ENCODE results near the gene GNA14. TPM values are rescaled to one million over a fixed set of nuclear protein-coding genes. Genes with fewer than 3 reads are reported as not detected.
"Not testable (repeated sequence)": the region's sequence is repeated elsewhere in the genome, so short reads cannot be mapped to it uniquely, and the experiment has no call there.

Gene GNA14
- total RNA-seq, 8 experiments from 2014 or later: 0.16 to 0.79 (median 0.46) TPM; not detected in 1

DNA sequence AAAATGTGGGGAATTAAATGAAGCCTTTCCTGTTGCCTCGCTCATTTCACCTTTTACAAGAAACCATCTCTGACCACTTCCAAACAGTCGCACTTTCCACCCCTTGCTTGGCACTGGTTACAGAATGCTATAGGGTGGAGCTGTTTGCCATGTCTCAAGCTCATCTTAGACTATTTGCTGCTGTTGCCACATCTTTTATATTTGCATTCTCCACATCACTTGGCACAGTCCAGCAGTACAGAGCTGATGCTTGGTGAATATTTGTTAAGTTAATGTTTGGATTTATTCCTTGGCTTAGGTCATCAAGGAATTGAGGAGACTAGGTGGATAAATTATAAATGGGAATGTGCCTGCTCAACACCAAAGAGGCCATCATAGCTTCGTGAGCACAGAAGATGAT is 53.2 kb downstream of the GNA14 start:
- in situ Hi-C loops (cut with MboI; ENCODE audit: low pct_unique_long_range_greater_than_20kb in 2 of 9, low sequenced_read_pairs in 9 of 9, unreplicated experiment in 9 of 9): no loop called here
- ATAC-seq (replicated peaks in 6 of 8): peak in 3 of 8 experiments; percentile 26 to 34 (median 30)
- H3K4me1 ChIP-seq (replicated peaks in 1 of 2): no peaks in the 10 kb centered on the region
- no peak overlapping the region for H3K4me3 ChIP-seq
- no peak overlapping the region for H3K27ac ChIP-seq
- WGBS, 10 experiments: 17 to 100% (median 78%) methylated on average over 1 to 3 of the region's 3 CpGs; no CpG with 5 or more reads in 2 of the 10 experiments

DNA sequence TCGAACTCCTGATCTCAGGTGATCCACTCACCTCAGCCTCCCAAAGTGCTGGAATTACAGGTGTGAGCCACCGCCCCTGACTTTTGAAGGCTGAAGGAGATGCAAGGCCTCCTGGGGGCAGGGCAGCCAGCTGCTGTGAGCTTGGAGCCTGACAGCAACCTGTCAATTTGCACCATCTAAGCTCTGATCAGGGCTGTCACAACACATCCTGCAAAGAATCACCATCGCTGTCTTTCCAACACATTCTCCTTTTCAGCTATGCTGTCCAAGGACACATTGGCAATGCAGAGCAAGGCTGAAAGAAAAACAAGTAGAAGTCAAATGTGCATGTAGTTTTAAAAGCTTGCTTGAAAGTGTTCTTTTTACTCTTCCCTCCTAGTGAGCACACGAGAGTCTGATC is 54.6 kb downstream of the GNA14 start:
- ATAC-seq (replicated peaks in 6 of 8): no peak
- 20 to 94% (median 77%) methylated on average over 1 to 4 of the region's 4 CpGs; no CpG with 5 or more reads in 2 of the 10 experiments for WGBS, 10 experiments
- no peak overlapping the region for H3K27ac ChIP-seq
- H3K4me1 ChIP-seq (replicated peaks in 1 of 2): no peaks in the 10 kb centered on the region
- no peak overlapping the region for H3K4me3 ChIP-seq
- in situ Hi-C loops (cut with MboI; ENCODE audit: low pct_unique_long_range_greater_than_20kb in 2 of 9, low sequenced_read_pairs in 9 of 9, unreplicated experiment in 9 of 9): no loop called here

DNA sequence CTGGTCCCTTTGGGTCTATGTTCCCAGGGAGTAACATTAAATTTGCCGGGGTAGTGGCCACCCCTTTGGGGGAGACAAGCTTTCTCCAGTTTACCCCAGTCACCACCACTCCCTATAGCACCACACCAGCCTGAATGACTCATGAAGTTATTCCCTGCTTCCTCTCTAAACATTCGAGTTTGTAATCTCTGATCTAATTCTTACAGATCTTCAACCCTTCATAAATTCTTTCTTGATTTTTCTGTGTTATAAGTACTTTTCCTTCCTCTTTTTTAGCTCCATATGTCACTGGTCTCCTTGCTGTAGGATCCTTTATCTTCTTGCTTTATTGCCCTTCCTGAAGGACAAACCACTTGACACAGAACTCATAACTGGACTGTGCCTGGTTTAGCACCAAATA is 55.6 kb downstream of the GNA14 start:
- Histone ChIP-seq H3K27ac (no peak overlapping the region), H3K4me3 (no peak overlapping the region), H3K4me1 (replicated peaks in 1 of 2) (no peaks in the 10 kb centered on the region)
- ATAC-seq (replicated peaks in 6 of 8): no peak
- 0 to 94% (median 69%) methylated on average over 1 to 2 of the region's 2 CpGs for whole genome bisulfite sequencing, 10 experiments
- in situ Hi-C loops (cut with MboI; ENCODE audit: low pct_unique_long_range_greater_than_20kb in 2 of 9, low sequenced_read_pairs in 9 of 9, unreplicated experiment in 9 of 9): no loop called here

DNA sequence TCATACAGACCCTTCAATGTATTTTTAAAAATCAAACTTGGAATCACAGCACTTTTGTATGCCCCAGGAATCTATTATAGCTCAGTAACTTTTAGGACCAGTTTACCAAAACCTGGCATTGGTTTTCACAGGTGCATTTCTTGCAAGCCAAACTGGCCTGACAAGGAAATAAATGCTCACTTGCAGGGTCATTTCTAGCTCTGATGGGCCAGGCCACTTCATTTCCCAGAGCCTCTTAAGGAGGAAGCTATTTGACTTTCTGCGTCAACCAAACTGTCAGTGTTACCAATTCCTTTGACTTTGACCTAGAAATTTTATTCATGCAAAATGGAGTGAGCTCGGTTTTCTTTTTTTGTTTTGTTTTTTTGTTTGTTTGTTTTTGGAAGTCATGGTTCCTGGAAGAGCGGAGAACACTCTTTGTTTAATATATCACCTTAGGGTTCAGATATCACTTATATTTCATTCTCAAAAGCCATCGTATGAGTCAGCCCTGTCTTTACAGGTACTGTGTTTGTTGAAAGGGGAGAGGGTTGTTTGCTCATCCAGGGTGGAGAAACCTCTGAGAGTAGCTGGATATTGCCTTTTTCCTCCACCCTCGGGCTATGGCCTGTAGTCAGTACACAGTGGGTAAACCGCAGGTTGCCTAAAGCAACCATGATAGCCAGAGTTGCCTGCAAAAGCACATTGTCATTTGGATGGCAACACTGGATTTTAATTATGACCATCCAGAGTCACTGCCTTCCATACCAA is 58.9 kb downstream of the GNA14 start:
- H3K27ac ChIP-seq: no peak overlapping the region
- H3K4me1 ChIP-seq (replicated peaks in 1 of 2): peaks cover 0 to 6% of the 10 kb centered on the region in 2 donors
- WGBS, 10 experiments: 43 to 83% (median 64%) methylated on average over 2 to 6 of the region's 6 CpGs
- in situ Hi-C loops (cut with MboI; ENCODE audit: low pct_unique_long_range_greater_than_20kb in 2 of 9, low sequenced_read_pairs in 9 of 9, unreplicated experiment in 9 of 9): no loop called here
- ATAC-seq (replicated peaks in 6 of 8): peak in 1 of 8 experiments; percentile 43
- no peak overlapping the region for H3K4me3 ChIP-seq

DNA sequence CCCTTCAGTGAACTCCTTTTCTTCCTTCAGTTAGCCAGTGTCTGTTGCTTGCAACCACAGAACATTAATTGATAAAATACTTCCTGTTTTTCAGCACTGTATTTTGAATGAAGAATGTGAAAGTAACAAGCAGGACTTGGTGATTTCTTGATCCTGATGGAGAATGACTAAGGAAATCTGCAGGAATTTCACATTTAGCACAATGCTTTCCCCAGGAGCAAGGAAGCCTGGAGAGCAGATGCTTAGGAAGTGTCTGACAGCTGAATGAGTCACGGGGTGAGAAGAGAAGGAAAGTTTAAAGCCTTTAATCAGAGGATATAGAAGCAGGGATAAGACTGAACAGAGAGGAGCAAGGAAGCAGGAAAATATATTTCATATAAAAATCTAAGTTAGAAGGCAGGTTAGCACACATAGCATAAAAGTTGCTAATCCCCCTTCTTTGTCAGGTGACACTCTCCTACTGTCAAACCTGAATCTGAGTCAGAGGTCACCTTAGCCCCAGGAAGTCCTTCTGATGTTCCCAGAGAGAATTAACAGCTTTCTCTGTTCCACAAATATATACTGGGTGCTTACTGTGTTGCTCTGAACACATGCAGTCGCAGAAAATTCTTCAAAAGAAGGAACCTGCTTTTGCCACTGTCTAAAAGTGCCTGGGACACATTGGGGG is 59.7 kb downstream of the GNA14 start:
- peak in 5 of 8 experiments; percentile 41 to 93 (median 80) for ATAC-seq (replicated peaks in 6 of 8)
- Histone ChIP-seq H3K27ac (no peak overlapping the region), H3K4me1 (replicated peaks in 1 of 2) (peaks cover 0 to 6% of the 10 kb centered on the region in 2 donors), H3K4me3 (no peak overlapping the region)
- in situ Hi-C loops (cut with MboI; ENCODE audit: low pct_unique_long_range_greater_than_20kb in 2 of 9, low sequenced_read_pairs in 9 of 9, unreplicated experiment in 9 of 9): no loop called here
- WGBS, 10 experiments: 0 to 100% (median 38%) methylated on average over 1 to 2 of the region's 2 CpGs; no CpG with 5 or more reads in 1 of the 10 experiments

DNA sequence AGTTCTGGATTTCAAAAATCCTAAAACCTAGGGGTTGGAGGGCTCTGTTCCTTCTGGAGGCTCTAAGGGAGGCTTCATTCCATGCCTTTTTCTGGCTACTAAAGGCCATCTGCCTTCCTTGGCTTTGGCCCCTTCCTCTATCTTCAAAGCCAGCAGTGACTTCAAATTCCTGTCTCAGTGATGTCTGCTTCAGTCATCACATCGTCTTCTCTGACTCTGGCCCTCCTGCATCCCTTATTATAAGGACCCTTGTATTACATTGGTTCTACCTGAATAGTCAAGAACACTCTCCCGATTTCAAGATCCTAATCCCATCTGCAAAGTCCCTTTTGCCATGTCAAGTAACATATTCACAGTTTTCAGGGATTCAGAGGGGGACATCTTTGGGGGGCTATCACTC is 60.3 kb downstream of the GNA14 start:
- H3K4me1 ChIP-seq (replicated peaks in 1 of 2): peaks cover 0 to 6% of the 10 kb centered on the region in 2 donors
- 0 to 86% (median 67%) methylated on average over 1 to 2 of the region's 2 CpGs; no CpG with 5 or more reads in 3 of the 10 experiments for WGBS, 10 experiments
- ATAC-seq (replicated peaks in 6 of 8): no peak
- H3K27ac ChIP-seq: no peak overlapping the region
- in situ Hi-C loops (cut with MboI; ENCODE audit: low pct_unique_long_range_greater_than_20kb in 2 of 9, low sequenced_read_pairs in 9 of 9, unreplicated experiment in 9 of 9): no loop called here
- H3K4me3 ChIP-seq: no peak overlapping the region

DNA sequence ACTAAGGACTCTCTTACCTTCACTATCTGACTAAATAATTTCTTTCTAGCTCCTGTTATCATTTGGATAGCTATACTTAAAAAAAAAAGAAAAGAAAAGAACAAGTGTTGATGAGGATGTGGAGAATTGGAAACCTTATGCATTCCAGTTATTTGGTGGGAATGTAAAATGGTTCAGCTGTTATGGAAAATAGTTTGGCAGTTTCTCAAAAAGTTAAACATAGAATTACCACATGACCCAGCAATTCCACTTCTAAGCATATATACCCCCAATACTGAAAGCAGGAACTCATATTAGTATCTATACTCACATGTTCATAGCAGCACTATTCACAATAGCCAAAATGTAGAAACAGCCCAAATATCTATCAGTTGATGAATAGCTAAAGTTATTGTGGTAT is 61.1 kb downstream of the GNA14 start:
- no peak overlapping the region for H3K4me3 ChIP-seq
- in situ Hi-C loops (cut with MboI; ENCODE audit: low pct_unique_long_range_greater_than_20kb in 2 of 9, low sequenced_read_pairs in 9 of 9, unreplicated experiment in 9 of 9): no loop called here
- peaks cover 0 to 6% of the 10 kb centered on the region in 2 donors for H3K4me1 ChIP-seq (replicated peaks in 1 of 2)
- no peak for ATAC-seq (replicated peaks in 6 of 8)
- no peak overlapping the region for H3K27ac ChIP-seq

DNA sequence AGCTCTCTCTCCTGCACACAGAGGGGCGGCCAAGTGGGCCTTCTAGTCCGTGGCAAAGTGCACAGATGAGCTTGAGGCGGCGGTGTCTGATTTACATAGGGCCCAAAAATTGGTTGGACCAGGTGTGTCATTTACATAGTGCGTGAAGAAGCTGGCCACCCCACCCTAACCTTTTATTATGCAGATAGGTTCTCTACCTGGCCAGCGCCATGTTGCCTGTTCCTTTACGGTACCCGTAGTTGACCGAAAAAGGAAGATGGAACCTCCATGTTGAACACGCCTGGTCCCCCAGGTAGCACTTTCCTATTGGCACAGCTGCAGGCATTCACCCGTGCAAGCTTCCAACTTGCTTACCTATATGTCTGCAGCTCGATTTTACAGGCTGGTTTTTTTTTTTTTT is 61.5 kb downstream of the GNA14 start:
- in situ Hi-C loops (cut with MboI; ENCODE audit: low pct_unique_long_range_greater_than_20kb in 2 of 9, low sequenced_read_pairs in 9 of 9, unreplicated experiment in 9 of 9): no loop called here
- 57 to 100% (median 82%) methylated on average over 1 to 11 of the region's 12 CpGs for WGBS, 10 experiments
- peaks cover 0 to 6% of the 10 kb centered on the region in 2 donors for H3K4me1 ChIP-seq (replicated peaks in 1 of 2)
- H3K27ac ChIP-seq: no peak overlapping the region
- no peak overlapping the region for H3K4me3 ChIP-seq
- ATAC-seq (replicated peaks in 6 of 8): no peak

DNA sequence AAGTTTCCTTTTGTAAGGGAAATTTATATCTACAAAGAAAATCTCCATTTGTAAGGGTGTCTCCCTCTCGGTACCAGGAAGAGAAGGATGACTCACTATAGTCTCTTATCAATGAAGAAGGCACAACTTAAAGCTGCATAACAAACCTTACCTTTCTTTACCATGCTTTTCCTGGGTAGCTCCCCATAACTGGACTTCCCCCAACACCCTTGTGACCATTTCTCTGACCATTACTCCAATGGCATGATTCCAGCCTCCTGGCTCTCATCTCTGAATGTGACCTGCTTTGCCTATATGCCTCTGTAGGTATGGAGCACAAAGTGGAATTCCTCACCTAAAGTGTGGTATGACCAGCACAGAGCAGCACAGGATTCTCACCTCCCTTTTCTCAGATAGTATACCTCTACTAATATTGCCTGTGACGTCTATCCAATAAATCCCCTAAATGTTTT is 62.8 kb downstream of the GNA14 start:
- Histone ChIP-seq H3K4me1 (replicated peaks in 1 of 2) (peaks cover 0 to 6% of the 10 kb centered on the region in 2 donors), H3K4me3 (no peak overlapping the region), H3K27ac (peak overlapping the region in 1 of 2 donors; percentile 49)
- in situ Hi-C loops (cut with MboI; ENCODE audit: low pct_unique_long_range_greater_than_20kb in 2 of 9, low sequenced_read_pairs in 9 of 9, unreplicated experiment in 9 of 9): no loop called here
- WGBS, 10 experiments: 0 to 83% (median 45%) methylated on average over 1 to 2 of the region's 2 CpGs; no CpG with 5 or more reads in 1 of the 10 experiments
- peak in 5 of 8 experiments; percentile 33 to 54 (median 41) for ATAC-seq (replicated peaks in 6 of 8)

DNA sequence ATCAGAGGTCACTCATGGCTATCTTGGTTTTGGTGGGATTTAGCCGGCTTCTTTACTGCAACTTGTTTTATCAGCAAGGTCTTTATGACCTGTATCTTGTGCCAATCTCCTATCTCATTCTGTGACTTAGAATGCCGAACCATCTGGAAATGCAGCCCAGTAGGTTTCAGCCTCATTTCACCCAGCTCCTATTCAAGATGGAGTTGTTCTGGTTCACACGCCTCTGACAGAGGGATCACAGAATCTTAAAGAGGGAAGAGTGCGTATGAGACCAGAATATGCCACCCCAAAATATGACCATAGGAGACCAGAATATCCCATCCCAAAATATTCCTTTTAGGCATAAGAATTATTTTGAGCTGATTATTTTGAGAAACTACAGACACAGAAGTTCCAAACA is 63.2 kb downstream of the GNA14 start:
- in situ Hi-C loops (cut with MboI; ENCODE audit: low pct_unique_long_range_greater_than_20kb in 2 of 9, low sequenced_read_pairs in 9 of 9, unreplicated experiment in 9 of 9); H3K4me1 ChIP-seq (replicated peaks in 1 of 2); H3K4me3 ChIP-seq; ATAC-seq (replicated peaks in 6 of 8): not testable (repeated sequence)
- WGBS, 10 experiments: 60 to 100% (median 74%) methylated on average over 1 to 4 of the region's 4 CpGs; no CpG with 5 or more reads in 4 of the 10 experiments
- H3K27ac ChIP-seq: peak overlapping the region in 1 of 2 donors; percentile 49

DNA sequence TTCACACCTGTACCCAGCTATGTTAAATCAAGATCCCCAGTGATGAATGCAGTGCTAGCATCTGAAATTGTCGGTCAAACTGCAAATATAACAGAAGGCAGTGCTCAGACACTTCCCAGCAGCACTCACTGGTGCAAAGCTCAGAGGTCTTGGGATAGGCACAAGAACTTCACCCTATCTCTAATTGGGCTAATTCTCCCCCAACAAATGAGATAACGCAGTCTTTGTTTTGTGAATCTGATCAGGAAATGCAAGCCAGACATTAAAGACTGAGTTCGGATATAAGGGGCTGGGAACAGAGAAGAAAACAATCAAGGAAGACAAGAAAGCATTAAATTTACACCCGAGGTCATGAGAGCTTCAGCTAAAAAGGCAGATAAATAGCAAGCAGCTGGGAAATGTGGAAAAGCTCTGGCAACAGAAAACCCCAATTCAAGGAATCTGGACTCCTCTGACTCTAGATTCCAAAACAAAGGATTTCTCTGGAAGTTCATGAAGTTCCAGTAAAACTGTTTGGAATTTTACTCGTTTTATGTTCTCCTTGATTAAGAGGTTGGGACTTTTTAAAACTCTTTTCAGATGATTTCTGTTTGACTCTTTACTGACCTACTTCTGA is 65.1 kb downstream of the GNA14 start:
- peaks cover 0 to 6% of the 10 kb centered on the region in 2 donors for H3K4me1 ChIP-seq (replicated peaks in 1 of 2)
- WGBS, 10 experiments: 0 to 72% (median 35%) methylated on average over 1 to 5 of the region's 5 CpGs
- no peak overlapping the region for H3K27ac ChIP-seq
- ATAC-seq (replicated peaks in 6 of 8): no peak
- in situ Hi-C loops (cut with MboI; ENCODE audit: low pct_unique_long_range_greater_than_20kb in 2 of 9, low sequenced_read_pairs in 9 of 9, unreplicated experiment in 9 of 9): no loop called here
- H3K4me3 ChIP-seq: no peak overlapping the region

DNA sequence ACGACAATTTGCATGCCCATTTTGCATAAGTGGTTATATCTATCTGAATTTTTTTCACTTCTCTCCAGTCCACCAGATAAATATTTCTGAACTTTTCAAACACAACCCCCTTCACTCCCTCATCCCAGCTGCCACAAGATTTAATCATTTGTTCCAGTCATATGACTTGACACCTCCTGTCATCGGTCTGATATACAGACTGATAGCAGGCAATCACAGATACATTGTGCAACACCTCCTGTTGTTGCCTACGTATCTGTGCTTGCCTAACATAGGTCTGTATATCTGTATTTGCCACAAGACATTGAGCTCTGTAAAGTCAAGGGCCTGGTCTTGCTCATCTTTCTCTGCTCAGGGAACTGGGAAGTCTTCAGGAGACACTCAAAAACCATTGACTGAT is 65.6 kb downstream of the GNA14 start:
- WGBS, 10 experiments: 25 to 100% (median 70%) methylated on average over 1 to 3 of the region's 3 CpGs; no CpG with 5 or more reads in 2 of the 10 experiments
- no peak overlapping the region for H3K27ac ChIP-seq
- no peak overlapping the region for H3K4me3 ChIP-seq
- peaks cover 0 to 6% of the 10 kb centered on the region in 2 donors for H3K4me1 ChIP-seq (replicated peaks in 1 of 2)
- no peak for ATAC-seq (replicated peaks in 6 of 8)
- in situ Hi-C loops (cut with MboI; ENCODE audit: low pct_unique_long_range_greater_than_20kb in 2 of 9, low sequenced_read_pairs in 9 of 9, unreplicated experiment in 9 of 9): no loop called here

DNA sequence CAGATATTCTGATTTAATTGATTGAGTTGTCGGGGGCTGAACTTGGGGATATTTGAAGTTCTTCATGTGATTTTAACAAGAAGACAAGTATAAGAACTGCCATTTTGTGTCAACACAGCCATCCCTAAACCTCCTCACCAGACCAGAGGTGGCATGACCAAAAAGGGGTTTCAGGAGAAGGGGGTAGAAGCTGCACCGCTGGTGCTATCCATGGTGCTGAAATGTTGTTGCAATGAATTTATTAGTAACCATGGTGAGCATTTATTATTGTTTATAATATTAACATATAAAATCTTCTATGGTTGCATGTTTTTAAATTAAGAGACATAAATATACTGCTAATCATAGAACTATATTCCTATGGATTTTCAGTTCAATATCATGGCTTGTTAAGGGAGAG is 72.3 kb downstream of the GNA14 start:
- in situ Hi-C loops (cut with MboI; ENCODE audit: low pct_unique_long_range_greater_than_20kb in 2 of 9, low sequenced_read_pairs in 9 of 9, unreplicated experiment in 9 of 9): no loop called here
- WGBS, 10 experiments: 0 to 100% (median 50%) methylated on average over 1 to 2 of the region's 2 CpGs; no CpG with 5 or more reads in 2 of the 10 experiments
- peak in 1 of 8 experiments; percentile 35 for ATAC-seq (replicated peaks in 6 of 8)
- Histone ChIP-seq H3K4me3 (no peak overlapping the region), H3K27ac (no peak overlapping the region), H3K4me1 (replicated peaks in 1 of 2) (no peaks in the 10 kb centered on the region)

Measured in motor neuron (in vitro differentiated cells).